HEK293 (cell line): ENCODE measurements around the gene SAMD4A.

Experiments
- CTCF ChIA-PET: fragments of 350-600 bp; formaldehyde crosslinking; extraction: SDS; loops from one replicate; lab custom pipeline; 2021; ENCODE audit warnings: antibody characterized with exemption; lab: Yijun Ruan, JAX
- POLR2A ChIA-PET: fragments of 300-600 bp; formaldehyde crosslinking; extraction: SDS; loops from one replicate; lab custom pipeline; 2020; ENCODE audit warnings: antibody characterized with exemption, inconsistent platforms; lab: Yijun Ruan, JAX
- H3K27ac ChIP-seq: fragments of 200-500 bp; sonication (Bioruptor generic); 2 replicates; pipeline ENCODE4 v1.5.1; 2014; ENCODE audit warnings: low read depth, low read length, control low read depth, inconsistent platforms; ENCODE audit errors: extremely low read depth
- H3K36me3 ChIP-seq, 2 experiments: fragments of 200-500 bp in 1 of 2; sonication (Bioruptor generic) in 1 of 2; 1 replicate in 1 of 2; 2 replicates in 1 of 2; pipeline ENCODE4 v1.5.1; 2014 to 2017; ENCODE audit warnings: inconsistent platforms in 2 of 2, low read length in 2 of 2; ENCODE audit not compliant: control insufficient read depth in 2 of 2, insufficient read depth in 1 of 2
- H3K4me1 ChIP-seq: fragments of 200-500 bp; sonication (Bioruptor generic); 2 replicates; pipeline ENCODE4 v1.5.1; 2014; ENCODE audit warnings: mild to moderate bottlenecking, low read length, inconsistent platforms; ENCODE audit not compliant: control insufficient read depth, insufficient read depth
- H3K4me3 ChIP-seq: 2 replicates; pipeline ENCODE4 v1.5.1; 2011; ENCODE audit warnings: low read depth, mild to moderate bottlenecking, control low read depth, low read length, moderate library complexity
- H3K9me3 ChIP-seq: fragments of 200-500 bp; sonication (Bioruptor generic); 2 replicates; pipeline ENCODE4 v1.5.1; 2014; ENCODE audit warnings: low read depth, low read length, inconsistent platforms; ENCODE audit not compliant: control insufficient read depth, insufficient read depth
- KLF10 ChIP-seq: fragments of 450-650 bp; IDR thresholded peaks from 2 replicates; pipeline ENCODE4 v1.5.1; 2018; ENCODE audit warnings: missing biosample characterization, mild to moderate bottlenecking, missing genetic modification characterization
- KLF16 ChIP-seq: fragments of 450-650 bp; formaldehyde crosslinking; IDR thresholded peaks from 2 replicates; pipeline ENCODE4 v1.5.1; 2017; ENCODE audit warnings: missing biosample characterization, missing genetic modification characterization
- PATZ1 ChIP-seq: fragments of 450-650 bp; formaldehyde crosslinking; IDR thresholded peaks from 2 replicates; pipeline ENCODE4 v1.5.1; 2016; ENCODE audit warnings: missing biosample characterization, missing genetic modification characterization
- PRDM10 ChIP-seq: fragments of 450-650 bp; formaldehyde crosslinking; IDR thresholded peaks from 2 replicates; pipeline ENCODE4 v1.5.1; 2016; ENCODE audit warnings: missing biosample characterization, missing genetic modification characterization
- SCRT2 ChIP-seq: fragments of 450-650 bp; formaldehyde crosslinking; IDR thresholded peaks from 2 replicates; pipeline ENCODE4 v1.5.1; 2016; ENCODE audit warnings: missing biosample characterization, missing genetic modification characterization
- SETDB1 ChIP-seq: IDR thresholded peaks from one replicate; pipeline ENCODE4 v1.6.1; 2017; ENCODE audit warnings: mild to moderate bottlenecking, low read length, moderate library complexity, mixed read lengths; ENCODE audit not compliant: insufficient read length
- SP2 ChIP-seq: fragments of 450-650 bp; formaldehyde crosslinking; IDR thresholded peaks from 2 replicates; pipeline ENCODE4 v1.5.1; 2016; ENCODE audit warnings: missing biosample characterization, missing genetic modification characterization
- YY1 ChIP-seq: fragments of 450-650 bp; formaldehyde crosslinking; IDR thresholded peaks from 2 replicates; pipeline ENCODE4 v1.5.1; 2018; ENCODE audit warnings: missing biosample characterization, missing genetic modification characterization
- ZEB2 ChIP-seq: fragments of 450-650 bp; formaldehyde crosslinking; IDR thresholded peaks from 2 replicates; pipeline ENCODE4 v1.5.1; 2016; ENCODE audit warnings: missing biosample characterization, missing genetic modification characterization
- ZNF133 ChIP-seq: fragments of 450-650 bp; formaldehyde crosslinking; IDR thresholded peaks from 2 replicates; pipeline ENCODE4 v1.5.1; 2016; ENCODE audit warnings: missing biosample characterization, missing genetic modification characterization
- ZNF138 ChIP-seq: fragments of 450-650 bp; formaldehyde crosslinking; IDR thresholded peaks from 2 replicates; pipeline ENCODE4 v1.5.1; 2016; ENCODE audit warnings: missing biosample characterization, missing genetic modification characterization, borderline replicate concordance
- ZNF174 ChIP-seq: fragments of 450-650 bp; formaldehyde crosslinking; IDR thresholded peaks from 2 replicates; pipeline ENCODE4 v1.5.0; 2017; ENCODE audit warnings: missing biosample characterization, mild to moderate bottlenecking, missing genetic modification characterization
- ZNF202 ChIP-seq: fragments of 450-650 bp; formaldehyde crosslinking; IDR thresholded peaks from 2 replicates; pipeline ENCODE4 v1.5.1; 2016; ENCODE audit warnings: missing biosample characterization, missing genetic modification characterization, borderline replicate concordance
- ZNF221 ChIP-seq: fragments of 450-650 bp; formaldehyde crosslinking; IDR thresholded peaks from 2 replicates; pipeline ENCODE4 v1.5.1; 2017; ENCODE audit warnings: missing biosample characterization, missing genetic modification characterization, borderline replicate concordance
- ZNF280C ChIP-seq: fragments of 450-650 bp; formaldehyde crosslinking; IDR thresholded peaks from 2 replicates; pipeline ENCODE4 v1.5.1; 2016; ENCODE audit warnings: missing biosample characterization, missing genetic modification characterization
- ZNF292 ChIP-seq: fragments of 450-650 bp; formaldehyde crosslinking; IDR thresholded peaks from 2 replicates; pipeline ENCODE4 v1.5.1; 2016; ENCODE audit warnings: low read depth, missing biosample characterization, missing genetic modification characterization, borderline replicate concordance
- ZNF571 ChIP-seq: fragments of 450-650 bp; formaldehyde crosslinking; IDR thresholded peaks from 2 replicates; pipeline ENCODE4 v1.5.0; 2017; ENCODE audit warnings: missing biosample characterization, missing genetic modification characterization
- ZNF585B ChIP-seq: fragments of 450-650 bp; formaldehyde crosslinking; IDR thresholded peaks from 2 replicates; pipeline ENCODE4 v1.5.1; 2016; ENCODE audit warnings: missing biosample characterization, missing genetic modification characterization
- ZNF692 ChIP-seq: fragments of 450-650 bp; formaldehyde crosslinking; IDR thresholded peaks from 2 replicates; pipeline ENCODE4 v1.5.1; 2016; ENCODE audit warnings: missing biosample characterization, missing genetic modification characterization
- ZNF830 ChIP-seq: fragments of 450-650 bp; IDR thresholded peaks from 2 replicates; pipeline ENCODE4 v1.5.0; 2018; ENCODE audit warnings: missing biosample characterization, missing genetic modification characterization, low read depth, mild to moderate bottlenecking, moderate library complexity

Gene SAMD4A

GRCh38 chr14:54834081-54834480, 267.2 kb downstream of the SAMD4A start:
- H3K4me3 ChIP-seq: no peak overlapping the region
- no peaks in the 10 kb centered on the region for H3K4me1 ChIP-seq
- POLR2A ChIA-PET: no interaction called here
- CTCF ChIA-PET: no interaction called here
- TF ChIP-seq ZNF585B (tag by site-specific recombination) (no peak), PATZ1 (tag by site-specific recombination) (no peak), ZNF571 (tag by site-specific recombination) (no peak), ZNF692 (no peak), KLF16 (tag by site-specific recombination) (no peak), SCRT2 (tag by site-specific recombination) (no peak), SP2 (no peak), ZNF280C (no peak), ZNF133 (tag by site-specific recombination) (no peak), KLF10 (tag by site-specific recombination) (no peak), ZNF292 (tag by site-specific recombination) (no peak), ZNF174 (tag by site-specific recombination) (no peak), PRDM10 (tag by site-specific recombination) (no peak), ZNF221 (no peak), ZEB2 (tag by site-specific recombination) (no peak), YY1 (tag by site-specific recombination) (no peak), ZNF138 (no peak), ZNF202 (no peak), SETDB1 (no peak), ZNF830 (tag by site-specific recombination) (no peak)
- no peak overlapping the region for H3K27ac ChIP-seq
- no peaks in the 10 kb centered on the region for H3K36me3 ChIP-seq
- H3K9me3 ChIP-seq: no peaks in the 10 kb centered on the region
